Measurements from ENCODE around the gene BOD1.

BOD1 gene

DNA sequence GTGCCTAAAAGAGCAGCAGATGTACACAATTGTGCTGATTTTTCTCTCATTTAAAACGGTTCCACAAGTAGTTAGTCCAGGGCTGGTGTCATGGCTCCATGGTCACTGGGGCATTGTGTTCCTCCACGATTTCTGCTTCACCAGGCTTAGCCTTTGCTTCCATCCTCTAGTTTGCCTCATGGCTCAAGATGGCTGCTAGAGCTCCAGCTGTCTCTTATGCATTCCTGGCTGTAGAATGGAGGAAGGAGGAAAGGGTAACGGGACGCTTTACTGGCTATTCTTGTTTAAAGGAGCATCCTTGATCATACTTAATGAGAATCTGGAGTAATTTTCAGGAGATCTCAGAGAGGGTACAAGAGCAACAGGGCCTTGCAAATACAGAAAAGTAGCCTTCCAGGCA, 47.7 kb downstream of the BOD1 start:
- no peak overlapping the region for H3K9ac ChIP-seq (ENCODE audit: low read depth, low read length)
- no peak overlapping the region for H3K4me3 ChIP-seq (ENCODE audit: low read length)
- no peak overlapping the region for H3K27ac ChIP-seq (ENCODE audit: low read length)
- H3K27me3 ChIP-seq (ENCODE audit: insufficient read depth, low read length) = peaks cover 6% of the 10 kb centered on the region
- H3K4me1 ChIP-seq (ENCODE audit: insufficient read depth, low read length) = peaks cover 2% of the 10 kb centered on the region; the same call in 1 of the 2 replicates
- H3K36me3 ChIP-seq (ENCODE audit: insufficient read depth, low read depth, low read length) = no peaks in the 10 kb centered on the region
- H3K9me3 ChIP-seq (ENCODE audit: insufficient read depth, low read depth, low read length) = no peaks in the 10 kb centered on the region

GRCh38 chr5:173568128-173568527, 48.3 kb downstream of the BOD1 start:
- H3K9me3 ChIP-seq (ENCODE audit: insufficient read depth, low read depth, low read length) = no peaks in the 10 kb centered on the region
- H3K4me3 ChIP-seq (ENCODE audit: low read length) = no peak overlapping the region
- H3K36me3 ChIP-seq (ENCODE audit: insufficient read depth, low read depth, low read length) = no peaks in the 10 kb centered on the region
- no peak overlapping the region for H3K9ac ChIP-seq (ENCODE audit: low read depth, low read length)
- H3K27ac ChIP-seq (ENCODE audit: low read length) = no peak overlapping the region
- H3K27me3 ChIP-seq (ENCODE audit: insufficient read depth, low read length) = peaks cover 6% of the 10 kb centered on the region
- H3K4me1 ChIP-seq (ENCODE audit: insufficient read depth, low read length) = peaks cover 2% of the 10 kb centered on the region; the same call in 1 of the 2 replicates

DNA sequence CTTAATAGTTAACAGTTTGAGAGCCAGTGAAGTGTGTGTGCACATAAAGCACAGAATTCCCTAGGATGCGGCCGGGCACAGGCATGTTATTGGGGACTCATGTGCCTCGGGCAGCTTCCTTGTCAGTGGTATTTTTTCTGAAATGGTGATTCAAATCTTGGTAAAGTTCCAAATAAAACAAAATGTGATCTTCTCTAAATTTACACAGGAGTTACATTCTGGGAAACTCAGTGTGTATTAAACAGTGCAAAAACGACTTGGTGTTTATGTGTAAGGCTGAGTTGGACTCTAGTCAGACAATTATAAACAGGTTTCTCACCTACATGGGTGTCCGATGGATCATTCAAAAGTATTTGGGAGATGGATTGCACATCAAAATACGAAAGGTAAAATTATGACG, 48.9 kb downstream of the BOD1 start:
- Histone ChIP-seq H3K27me3 (ENCODE audit: insufficient read depth, low read length) (peaks cover 2% of the 10 kb centered on the region), H3K9me3 (ENCODE audit: insufficient read depth, low read depth, low read length) (no peaks in the 10 kb centered on the region), H3K4me1 (ENCODE audit: insufficient read depth, low read length) (peaks cover 2% of the 10 kb centered on the region; the same call in 1 of the 2 replicates), H3K36me3 (ENCODE audit: insufficient read depth, low read depth, low read length) (no peaks in the 10 kb centered on the region), H3K9ac (ENCODE audit: low read depth, low read length) (no peak overlapping the region), H3K4me3 (ENCODE audit: low read length) (no peak overlapping the region), H3K27ac (ENCODE audit: low read length) (no peak overlapping the region)

GRCh38 chr5:173565491-173566072, 50.9 kb downstream of the BOD1 start:
- H3K9me3 ChIP-seq (ENCODE audit: insufficient read depth, low read depth, low read length) = no peaks in the 10 kb centered on the region
- H3K27ac ChIP-seq (ENCODE audit: low read length) = no peak overlapping the region
- no peaks in the 10 kb centered on the region for H3K27me3 ChIP-seq (ENCODE audit: insufficient read depth, low read length)
- no peak overlapping the region for H3K9ac ChIP-seq (ENCODE audit: low read depth, low read length)
- no peaks in the 10 kb centered on the region for H3K4me1 ChIP-seq (ENCODE audit: insufficient read depth, low read length)
- no peaks in the 10 kb centered on the region for H3K36me3 ChIP-seq (ENCODE audit: insufficient read depth, low read depth, low read length)
- no peak overlapping the region for H3K4me3 ChIP-seq (ENCODE audit: low read length)

DNA sequence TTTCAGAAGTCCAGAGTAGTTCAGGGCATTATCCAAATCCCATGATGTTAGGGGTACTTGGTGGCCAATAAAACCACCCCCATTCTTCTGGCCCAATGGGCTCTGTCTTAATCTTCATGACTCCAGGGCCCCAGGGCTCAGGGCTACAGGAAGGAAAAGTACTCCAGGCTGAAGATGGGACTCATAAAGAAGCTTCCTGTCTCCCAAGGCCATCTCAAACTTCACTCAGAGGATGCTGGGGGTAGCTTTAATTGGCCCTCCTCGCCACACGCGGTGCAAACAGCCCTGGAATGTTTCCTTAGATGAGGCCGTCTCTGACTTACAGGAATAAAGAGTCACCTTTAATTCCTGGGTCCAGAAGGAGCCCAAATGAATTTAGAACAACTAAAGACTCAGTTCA, 52.3 kb downstream of the BOD1 start:
- H3K27me3 ChIP-seq (ENCODE audit: insufficient read depth, low read length) = no peaks in the 10 kb centered on the region
- peaks cover 6% of the 10 kb centered on the region; the same call in 1 of the 2 replicates for H3K9me3 ChIP-seq (ENCODE audit: insufficient read depth, low read depth, low read length)
- H3K36me3 ChIP-seq (ENCODE audit: insufficient read depth, low read depth, low read length) = no peaks in the 10 kb centered on the region
- no peak overlapping the region for H3K4me3 ChIP-seq (ENCODE audit: low read length)
- H3K4me1 ChIP-seq (ENCODE audit: insufficient read depth, low read length) = no peaks in the 10 kb centered on the region
- H3K9ac ChIP-seq (ENCODE audit: low read depth, low read length) = no peak overlapping the region
- no peak overlapping the region for H3K27ac ChIP-seq (ENCODE audit: low read length)

GRCh38 chr5:173563246-173563645, 53.2 kb downstream of the BOD1 start:
- Histone ChIP-seq H3K27me3 (ENCODE audit: insufficient read depth, low read length) (no peaks in the 10 kb centered on the region), H3K4me3 (ENCODE audit: low read length) (no peak overlapping the region)

GRCh38 chr5:173562451-173562850, 54.0 kb downstream of the BOD1 start:
- Histone ChIP-seq H3K27ac (ENCODE audit: low read length) (no peak overlapping the region), H3K9ac (ENCODE audit: low read depth, low read length) (no peak overlapping the region), H3K36me3 (ENCODE audit: insufficient read depth, low read depth, low read length) (no peaks in the 10 kb centered on the region), H3K4me3 (ENCODE audit: low read length) (no peak overlapping the region), H3K4me1 (ENCODE audit: insufficient read depth, low read length) (no peaks in the 10 kb centered on the region), H3K9me3 (ENCODE audit: insufficient read depth, low read depth, low read length) (peaks cover 6% of the 10 kb centered on the region; the same call in 1 of the 2 replicates), H3K27me3 (ENCODE audit: insufficient read depth, low read length) (no peaks in the 10 kb centered on the region)

More at GRCh38 chr5:173563246-173563645, 53.2 kb downstream of the BOD1 start:
- no peaks in the 10 kb centered on the region for H3K36me3 ChIP-seq (ENCODE audit: insufficient read depth, low read depth, low read length)
- no peak overlapping the region for H3K27ac ChIP-seq (ENCODE audit: low read length)
- no peaks in the 10 kb centered on the region for H3K4me1 ChIP-seq (ENCODE audit: insufficient read depth, low read length)
- H3K9me3 ChIP-seq (ENCODE audit: insufficient read depth, low read depth, low read length) = peaks cover 6% of the 10 kb centered on the region; the same call in 1 of the 2 replicates
- no peak overlapping the region for H3K9ac ChIP-seq (ENCODE audit: low read depth, low read length)
